HFFc6 (cell line): Measurements from ENCODE around the gene DNAH14. TPM values are rescaled to one million over a fixed set of nuclear protein-coding genes. Genes with fewer than 3 reads are reported as not detected.

Experiments
- DNase-seq: peaks from one replicate; pipeline ENCODE4 v3.0.0-alpha.2; 2018
- H3K27ac Mint-ChIP-seq: 2 replicates; pipeline ENCODE4 v1.8.0; 2020; ENCODE audit warnings: mild to moderate bottlenecking, mixed read lengths
- H3K27me3 Mint-ChIP-seq: 2 replicates; pipeline ENCODE4 v1.8.0; 2021; ENCODE audit warnings: mild to moderate bottlenecking, moderate library complexity, mixed read lengths; ENCODE audit not compliant: insufficient read depth
- H3K36me3 Mint-ChIP-seq: 2 replicates; pipeline ENCODE4 v1.8.0; 2021; ENCODE audit warnings: low read depth, mixed read lengths
- H3K4me1 Mint-ChIP-seq: 2 replicates; pipeline ENCODE4 v1.8.0; 2020; ENCODE audit warnings: low read depth, mixed read lengths
- H3K4me3 Mint-ChIP-seq: 2 replicates; pipeline ENCODE4 v1.8.0; 2020; ENCODE audit warnings: mild to moderate bottlenecking, moderate library complexity, mixed read lengths
- H3K9me3 Mint-ChIP-seq: 2 replicates; pipeline ENCODE4 v1.8.0; 2020; ENCODE audit warnings: mild to moderate bottlenecking, mixed read lengths
- CTCF ChIP-seq: fragments of 200-600 bp; sonication (generic); IDR thresholded peaks from 2 replicates; pipeline ENCODE4 v1.5.0; 2021; ENCODE audit warnings: antibody characterized with exemption, mild to moderate bottlenecking
- total RNA-seq, 6 experiments: library from RNA; stranded (reverse); fragmentation: NEBNext Ultra II Directional; extraction: Animal tissue kit (Norgen Biotek cat#: 25700); gene quantifications; 2 replicates in 1 of 6; 3 replicates in 5 of 6; pipeline ENCODE4 v1.2.3, GENCODE V29; 2021

Gene DNAH14
- total RNA-seq, 6 experiments from 2014 or later, result 6.0 to 8.4 (median 6.9) TPM

DNA sequence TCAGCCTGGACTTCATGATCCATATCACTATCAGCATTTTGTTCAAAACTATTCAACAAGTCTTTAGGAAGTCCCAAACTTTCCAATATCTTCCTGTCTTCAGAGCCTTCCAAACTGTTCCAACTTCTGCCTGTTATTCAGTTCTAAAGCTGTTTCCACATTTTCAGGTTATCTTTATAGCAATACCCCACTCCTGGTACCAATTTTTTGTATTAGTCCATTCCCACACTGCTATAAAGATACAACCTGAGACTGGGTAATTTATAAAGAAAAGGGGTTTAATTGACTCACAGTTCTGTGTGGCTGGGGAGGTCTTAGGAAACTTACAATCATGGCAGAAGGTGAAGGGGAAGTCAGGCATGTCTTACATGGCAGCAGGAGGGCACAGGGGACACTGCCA, 18.3 kb upstream of the DNAH14 start:
- DNase-seq, result no peak
- Mint-ChIP-seq H3K27me3 (peaks cover 3% of the 10 kb centered on the region; the same call in 1 of the 2 replicates), H3K36me3 (peaks cover 7% of the 10 kb centered on the region), H3K4me1 (peaks cover 10% of the 10 kb centered on the region; the same call in 1 of the 2 replicates), H3K27ac (no peak overlapping the region), H3K9me3 (peaks cover 22% of the 10 kb centered on the region), H3K4me3 (no peak overlapping the region)
- no peak for TF ChIP-seq CTCF

DNA sequence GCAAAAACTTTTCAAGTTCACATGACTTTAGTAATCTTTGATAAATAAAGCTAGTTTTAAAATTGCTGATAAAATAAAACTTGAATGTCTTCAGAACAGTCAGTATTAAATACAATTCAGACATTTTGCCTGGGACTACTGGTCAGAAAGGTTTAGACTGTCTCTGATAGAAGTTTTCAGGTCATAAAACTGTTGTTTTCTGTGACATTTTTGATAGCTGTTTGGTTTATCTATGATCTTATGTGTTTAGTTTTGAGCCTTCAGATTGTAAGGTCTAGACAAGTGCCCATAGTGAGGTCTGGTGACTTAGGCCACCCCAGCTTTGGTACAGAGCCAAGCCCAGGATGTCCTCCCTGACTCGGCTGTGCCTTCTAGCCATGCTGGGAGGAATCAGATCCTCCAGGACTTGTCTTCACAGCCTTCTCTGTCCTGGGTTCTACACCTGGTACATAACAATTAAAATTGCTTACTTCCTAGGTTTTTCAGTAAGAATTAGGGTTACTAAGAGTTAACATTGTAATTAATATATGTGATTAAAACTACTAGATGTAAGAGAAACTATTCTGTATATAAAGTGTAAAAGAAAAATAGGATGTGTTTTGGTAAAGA, 15.1 kb upstream of the DNAH14 start:
- DNase-seq, result no peak
- Mint-ChIP-seq H3K36me3 (peaks cover 7% of the 10 kb centered on the region), H3K27ac (no peak overlapping the region), H3K4me1 (peaks cover 14% of the 10 kb centered on the region), H3K9me3 (peaks cover 22% of the 10 kb centered on the region), H3K4me3 (no peak overlapping the region), H3K27me3 (peaks cover 3% of the 10 kb centered on the region; the same call in 1 of the 2 replicates)
- no peak for TF ChIP-seq CTCF

DNA sequence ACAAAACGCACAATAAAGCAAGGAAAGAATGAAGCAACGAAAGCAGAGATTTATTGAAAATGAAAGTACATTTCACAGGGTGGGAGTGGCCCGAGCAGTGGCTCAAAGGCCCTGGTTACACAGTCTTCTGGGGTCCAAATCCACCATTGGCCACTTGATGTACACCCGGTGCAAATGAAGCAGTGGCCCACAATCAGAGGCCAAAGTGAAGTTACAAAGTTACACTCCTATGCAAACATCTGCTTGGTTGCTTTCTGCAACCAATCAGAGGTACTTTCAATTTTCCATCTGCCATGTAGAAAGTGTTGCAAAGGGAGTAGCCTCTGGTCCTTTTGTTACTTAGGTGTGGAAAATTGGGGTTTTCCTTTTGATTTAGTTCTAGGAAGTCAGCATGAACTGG, 10.0 kb upstream of the DNAH14 start:
- H3K9me3 Mint-ChIP-seq, result no peaks in the 10 kb centered on the region

GRCh38 chr1:224920930-224921329, 8.5 kb upstream of the DNAH14 start:
- H3K4me3 Mint-ChIP-seq, result no peak overlapping the region
- no peaks in the 10 kb centered on the region for H3K9me3 Mint-ChIP-seq
- H3K36me3 Mint-ChIP-seq, result no peaks in the 10 kb centered on the region
- no peak for TF ChIP-seq CTCF
- no peak for DNase-seq
- H3K27ac Mint-ChIP-seq, result no peak overlapping the region
- H3K27me3 Mint-ChIP-seq, result peaks cover 2% of the 10 kb centered on the region
- H3K4me1 Mint-ChIP-seq, result peaks cover 8% of the 10 kb centered on the region; the same call in 1 of the 2 replicates

More for the DNA sequence above, 10.0 kb upstream of the DNAH14 start:
- peaks cover 8% of the 10 kb centered on the region; the same call in 1 of the 2 replicates for H3K4me1 Mint-ChIP-seq
- no peaks in the 10 kb centered on the region for H3K36me3 Mint-ChIP-seq
- no peak for DNase-seq
- H3K27ac Mint-ChIP-seq, result no peak overlapping the region
- peak overlapping the region; percentile 47; the same call in 1 of the 2 replicates for H3K4me3 Mint-ChIP-seq
- H3K27me3 Mint-ChIP-seq, result peaks cover 2% of the 10 kb centered on the region
- no peak for TF ChIP-seq CTCF

DNA sequence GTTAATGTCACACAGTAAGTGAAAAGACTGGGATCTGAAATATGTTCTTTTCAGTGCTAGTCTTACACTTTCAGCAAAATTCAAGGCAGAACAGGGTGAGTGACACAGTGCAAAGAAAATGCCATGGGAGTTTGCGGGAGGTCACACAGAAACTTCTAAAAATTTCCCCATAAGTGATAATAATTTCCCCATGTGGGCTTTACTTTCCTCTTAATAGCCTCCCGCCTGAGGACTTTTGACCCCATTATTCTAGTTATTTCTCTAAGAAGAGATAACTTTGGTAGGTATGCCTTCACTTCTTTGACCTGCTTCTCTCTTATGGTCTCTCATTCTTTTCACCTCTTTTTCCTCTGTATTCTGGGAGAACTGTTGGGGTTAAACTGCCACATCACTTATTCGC, 8.1 kb upstream of the DNAH14 start:
- Mint-ChIP-seq H3K27me3 (peaks cover 2% of the 10 kb centered on the region), H3K4me1 (peaks cover 8% of the 10 kb centered on the region; the same call in 1 of the 2 replicates)

More for the DNA sequence above, 8.1 kb upstream of the DNAH14 start:
- Mint-ChIP-seq H3K9me3 (no peaks in the 10 kb centered on the region), H3K36me3 (no peaks in the 10 kb centered on the region), H3K27ac (no peak overlapping the region), H3K4me3 (no peak overlapping the region)
- TF ChIP-seq CTCF, result no peak
- DNase-seq, result no peak
